ENCODE measurements around the gene VTI1A. TPM values are rescaled to one million over a fixed set of nuclear protein-coding genes. Genes with fewer than 3 reads are reported as not detected.

The VTI1A gene
- total RNA-seq, 1 experiment from 2014 or later: 22.0 TPM

DNA sequence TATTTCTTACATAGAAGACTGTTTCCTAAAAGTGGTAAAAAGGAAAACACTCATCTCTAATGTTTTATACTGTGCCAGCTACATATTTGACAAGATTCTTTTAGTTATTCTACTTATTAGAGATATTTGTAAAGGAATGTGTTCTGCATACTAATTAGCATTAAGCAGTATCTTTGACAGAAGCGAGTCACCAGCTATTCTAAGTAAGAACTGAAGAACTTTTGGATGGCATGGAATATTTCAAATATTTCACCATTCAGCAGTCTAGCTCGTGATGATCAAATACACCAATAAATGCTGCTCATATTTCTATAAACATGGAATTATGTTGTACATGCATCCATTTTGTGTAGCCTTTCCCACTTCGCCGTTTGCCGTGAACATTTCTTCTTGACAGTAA is 261.4 kb downstream of the VTI1A start:
- Histone ChIP-seq H2BK15ac (ENCODE audit: low read depth, low read length) (no peak overlapping the region), H3K4ac (ENCODE audit: low read depth, low read length) (no peak overlapping the region), H3K18ac (ENCODE audit: insufficient read length, low read depth, low read length) (no peak overlapping the region), H3K56ac (ENCODE audit: insufficient read length, low read depth, low read length) (no peak overlapping the region), H3K79me2 (ENCODE audit: insufficient read depth, low read length) (no peaks in the 10 kb centered on the region), H4K8ac (replicated peaks; ENCODE audit: insufficient read length, low read depth, low read length) (no peak overlapping the region), H2AK5ac (ENCODE audit: insufficient read length, low read length) (no peak overlapping the region), H2BK120ac (ENCODE audit: low read depth, low read length, poor library complexity, severe bottlenecking) (no peak overlapping the region), H2BK12ac (ENCODE audit: insufficient read length, low read depth, low read length) (no peak overlapping the region), H4K5ac (ENCODE audit: insufficient read length, low read depth, low read length) (no peak overlapping the region), H4K91ac (ENCODE audit: insufficient read length, low read depth, low read length) (no peak overlapping the region), H3T11ph (ENCODE audit: low read length) (no peak overlapping the region), H3K79me1 (ENCODE audit: insufficient read depth, low read depth, low read length, poor library complexity, severe bottlenecking) (no peaks in the 10 kb centered on the region), H3K23ac (ENCODE audit: insufficient read length, low read depth, low read length) (no peak overlapping the region), H3K9ac (ENCODE audit: extremely low read depth, insufficient read length, low read length) (no peak overlapping the region), H3K4me2 (ENCODE audit: insufficient read depth, insufficient read length, low read length) (no peak overlapping the region), H3K27ac (ENCODE audit: insufficient read length, low read depth, low read length) (no peak overlapping the region), H3K14ac (ENCODE audit: insufficient read depth, low read length) (no peak overlapping the region), H3K4me1 (ENCODE audit: insufficient read depth, low read length) (peaks cover 8% of the 10 kb centered on the region), H3K9me3 (ENCODE audit: control insufficient read depth, low read depth, low read length) (no peaks in the 10 kb centered on the region), H4K20me1 (ENCODE audit: control insufficient read depth, insufficient read depth, insufficient read length) (no peaks in the 10 kb centered on the region), H2AFZ (ENCODE audit: low read length) (no peak overlapping the region), H2BK5ac (ENCODE audit: insufficient read length, low read length) (no peak overlapping the region), H2BK20ac (ENCODE audit: low read depth, low read length, poor library complexity, severe bottlenecking) (no peak overlapping the region), H3K23me2 (ENCODE audit: insufficient read length, low read depth, low read length, poor library complexity, severe bottlenecking) (no peaks in the 10 kb centered on the region), H3K27me3 (ENCODE audit: insufficient read depth, low read length) (no peaks in the 10 kb centered on the region)
- TF ChIP-seq, protein P1, sequence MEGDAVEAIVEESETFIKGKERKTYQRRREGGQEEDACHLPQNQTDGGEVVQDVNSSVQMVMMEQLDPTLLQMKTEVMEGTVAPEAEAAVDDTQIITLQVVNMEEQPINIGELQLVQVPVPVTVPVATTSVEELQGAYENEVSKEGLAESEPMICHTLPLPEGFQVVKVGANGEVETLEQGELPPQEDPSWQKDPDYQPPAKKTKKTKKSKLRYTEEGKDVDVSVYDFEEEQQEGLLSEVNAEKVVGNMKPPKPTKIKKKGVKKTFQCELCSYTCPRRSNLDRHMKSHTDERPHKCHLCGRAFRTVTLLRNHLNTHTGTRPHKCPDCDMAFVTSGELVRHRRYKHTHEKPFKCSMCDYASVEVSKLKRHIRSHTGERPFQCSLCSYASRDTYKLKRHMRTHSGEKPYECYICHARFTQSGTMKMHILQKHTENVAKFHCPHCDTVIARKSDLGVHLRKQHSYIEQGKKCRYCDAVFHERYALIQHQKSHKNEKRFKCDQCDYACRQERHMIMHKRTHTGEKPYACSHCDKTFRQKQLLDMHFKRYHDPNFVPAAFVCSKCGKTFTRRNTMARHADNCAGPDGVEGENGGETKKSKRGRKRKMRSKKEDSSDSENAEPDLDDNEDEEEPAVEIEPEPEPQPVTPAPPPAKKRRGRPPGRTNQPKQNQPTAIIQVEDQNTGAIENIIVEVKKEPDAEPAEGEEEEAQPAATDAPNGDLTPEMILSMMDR (conservative IDR thresholded peaks at IDR 0.05): no peak
- peaks cover 44 to 45% of the 10 kb centered on the region in 2 experiments for H3K4me1 Mint-ChIP-seq
- H3K27me3 Mint-ChIP-seq (ENCODE audit: low read depth): no peaks in the 10 kb centered on the region
- no peaks in the 10 kb centered on the region for H3K9me3 Mint-ChIP-seq
- DNase-seq: no peak
- H3K27ac Mint-ChIP-seq: peak overlapping the region in 1 of 3 experiments; percentile 60; a peak in 1 of 7 replicates
- no peaks in the 10 kb centered on the region for H3K36me3 Mint-ChIP-seq (ENCODE audit: insufficient read depth in 1 of 3, low read depth in 3 of 3)
- H3K4me3 Mint-ChIP-seq: no peak overlapping the region
- WGBS (ENCODE audit: extremely low coverage, insufficient read length, low lambda C conversion rate): no CpG with 5 or more reads among the region's 5 CpGs

Data from H9 (cell line).